ENCODE results near the gene IQGAP1.

DNA sequence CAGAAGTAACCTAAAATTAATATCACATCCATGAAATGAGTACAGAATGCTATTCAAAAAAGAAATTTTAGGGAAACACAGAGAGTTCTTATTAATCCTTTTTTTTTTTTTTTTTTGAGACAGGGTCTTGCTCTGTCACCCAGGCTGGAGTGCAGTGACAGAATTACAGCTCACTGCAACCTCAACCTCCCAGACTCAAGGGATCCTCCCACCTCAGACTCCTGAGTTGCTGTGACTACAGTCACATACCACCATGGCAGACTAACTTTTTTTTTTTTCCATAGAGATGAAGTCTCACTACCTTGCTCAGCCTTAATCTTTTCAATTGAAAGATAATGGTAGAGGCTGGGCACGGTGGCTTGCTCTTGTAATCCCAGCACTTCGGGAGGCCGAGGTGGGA lies 135.3 kb downstream of the IQGAP1 start:
- TF ChIP-seq, protein P1, sequence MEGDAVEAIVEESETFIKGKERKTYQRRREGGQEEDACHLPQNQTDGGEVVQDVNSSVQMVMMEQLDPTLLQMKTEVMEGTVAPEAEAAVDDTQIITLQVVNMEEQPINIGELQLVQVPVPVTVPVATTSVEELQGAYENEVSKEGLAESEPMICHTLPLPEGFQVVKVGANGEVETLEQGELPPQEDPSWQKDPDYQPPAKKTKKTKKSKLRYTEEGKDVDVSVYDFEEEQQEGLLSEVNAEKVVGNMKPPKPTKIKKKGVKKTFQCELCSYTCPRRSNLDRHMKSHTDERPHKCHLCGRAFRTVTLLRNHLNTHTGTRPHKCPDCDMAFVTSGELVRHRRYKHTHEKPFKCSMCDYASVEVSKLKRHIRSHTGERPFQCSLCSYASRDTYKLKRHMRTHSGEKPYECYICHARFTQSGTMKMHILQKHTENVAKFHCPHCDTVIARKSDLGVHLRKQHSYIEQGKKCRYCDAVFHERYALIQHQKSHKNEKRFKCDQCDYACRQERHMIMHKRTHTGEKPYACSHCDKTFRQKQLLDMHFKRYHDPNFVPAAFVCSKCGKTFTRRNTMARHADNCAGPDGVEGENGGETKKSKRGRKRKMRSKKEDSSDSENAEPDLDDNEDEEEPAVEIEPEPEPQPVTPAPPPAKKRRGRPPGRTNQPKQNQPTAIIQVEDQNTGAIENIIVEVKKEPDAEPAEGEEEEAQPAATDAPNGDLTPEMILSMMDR (IDR thresholded peaks at IDR 0.05; ENCODE audit: low read depth, low read length, missing input control): no peak
- TF ChIP-seq YY1 (IDR thresholded peaks at IDR 0.05) (no peak), RAD21 (IDR thresholded peaks at IDR 0.05) (no peak), HNF4A (conservative IDR thresholded peaks at IDR 0.05) (no peak)

All from liver (tissue), 3 donors.